Right ventricle myocardium inferior (tissue), 1 donor: ENCODE data around the gene FBXW5. TPM values are rescaled to one million over a fixed set of nuclear protein-coding genes. Genes with fewer than 3 reads are reported as not detected.
A peak's percentile ranks its signal among the peaks of the same experiment; 100 is the strongest.

Experiments used
- ATAC-seq: fragments of 200-7000 bp; cut with Tn5 transposase; one replicate; pipeline ENCODE4 v1.9.1; 2020; ENCODE audit warnings: mild to moderate bottlenecking, moderate library complexity
- DNase-seq: peaks from one replicate; pipeline ENCODE4 v3.0.0; 2021; ENCODE audit errors: missing footprints
- intact Hi-C: fragments of 100-400 bp; cut with DNase I; formaldehyde crosslinking; loops from one replicate; pipeline ENCODE4 v1.11.0; 2022
- total RNA-seq: library from RNA; stranded (reverse); fragmentation: NEBNext Ultra II Directional; extraction: Animal tissue kit (Norgen Biotek cat#: 25700); gene quantifications from one replicate; pipeline ENCODE4 v1.2.1, GENCODE V29; 2021
- donor health status: DM: no; HTN: yes; CAD: no; lungs with severe emphysema.

Gene FBXW5
- total RNA-seq, 1 donor from 2014 or later: 143 TPM

- DNase-seq: no peak
- intact Hi-C loops: loop anchor here (5.0 kb wide), 2 partner anchors 41 to 54 kb away; partner anchors contain the start of genes FBXW5 and PHPT1
- ATAC-seq: peak; percentile 43
Observed at GRCh38 chr9:136901516-136902258, 42.9 kb downstream of the FBXW5 start.

- DNase-seq (no peak), ATAC-seq (no peak)
- intact Hi-C loops: loop anchor here (5.0 kb wide), 2 partner anchors 41 to 54 kb away; partner anchors contain the start of genes FBXW5 and PHPT1
Observed at GRCh38 chr9:136900988-136901515, 43.5 kb downstream of the FBXW5 start.

DNA sequence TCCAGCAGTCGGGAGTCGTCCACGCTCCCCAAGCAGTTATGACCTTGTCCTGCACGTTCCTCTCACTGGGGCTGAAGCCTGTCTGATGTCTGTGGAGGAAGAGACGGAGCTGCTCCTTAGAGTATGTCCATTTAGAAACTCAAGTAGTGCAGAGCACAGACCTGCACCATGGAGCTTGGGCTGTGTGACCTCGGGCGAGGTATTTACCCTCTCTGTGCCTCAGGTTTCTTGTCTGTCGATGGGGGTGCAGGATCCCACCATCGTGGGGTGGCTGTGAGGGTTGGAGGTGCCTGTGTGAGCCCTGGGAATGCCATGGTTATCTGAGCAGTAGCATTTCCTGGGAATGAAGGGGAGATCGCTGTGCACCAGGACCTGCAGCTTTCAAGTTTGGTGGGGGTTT lies 44.0 kb downstream of the FBXW5 start:
- ATAC-seq (no peak), DNase-seq (no peak)
- intact Hi-C loops: loop anchor here (5.0 kb wide), 2 partner anchors 42 to 53 kb away; partner anchors contain the start of genes FBXW5 and PHPT1

DNA sequence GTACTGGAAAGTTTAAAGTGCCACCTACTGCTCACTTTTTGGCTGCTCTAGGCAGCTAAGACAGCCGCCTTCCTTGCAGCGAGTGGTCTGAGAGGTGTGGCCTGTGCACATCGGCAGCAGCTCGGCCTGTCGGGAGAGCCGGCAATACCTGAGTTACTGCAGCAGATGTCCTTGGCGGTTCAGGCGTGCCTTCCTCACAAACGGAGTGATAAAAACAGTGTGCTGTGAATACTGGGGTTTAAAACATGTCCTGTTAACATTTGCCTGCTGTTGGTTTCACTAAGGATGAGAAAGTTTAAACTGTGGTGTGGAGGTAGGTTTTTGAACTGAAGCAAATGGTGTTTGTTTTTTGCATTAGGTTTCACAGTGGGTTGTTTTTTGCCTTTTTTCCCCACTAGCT lies 45.3 kb downstream of the FBXW5 start:
- ATAC-seq (no peak), DNase-seq (no peak)
- intact Hi-C loops: no loop called here

GRCh38 chr9:136898483-136899100 lies 45.9 kb downstream of the FBXW5 start:
- intact Hi-C loops: no loop called here
- DNase-seq (no peak), ATAC-seq (no peak)

- DNase-seq (no peak), ATAC-seq (no peak)
- intact Hi-C loops: no loop called here
Observed at GRCh38 chr9:136896027-136896426, 48.5 kb downstream of the FBXW5 start.

- no peak for DNase-seq
- intact Hi-C loops: no loop called here
- no peak for ATAC-seq
Observed at GRCh38 chr9:136890661-136891060, 53.9 kb downstream of the FBXW5 start.

Other genes with a start within 250 kb of the FBXW5 start
- 16.4 TPM for gene DIPK1B, start 232.2 kb downstream of the FBXW5 start, total RNA-seq
- gene LCN10, start 201.8 kb downstream of the FBXW5 start, total RNA-seq: 11.3 TPM
- gene LCN6, start 196.2 kb downstream of the FBXW5 start, total RNA-seq: 22.2 TPM
- not detected for gene LCN8, start 186.5 kb downstream of the FBXW5 start, total RNA-seq
- gene LCN15, start 180.2 kb downstream of the FBXW5 start, total RNA-seq: 0.46 TPM
- gene TMEM141, start 153.4 kb downstream of the FBXW5 start, total RNA-seq: 75.9 TPM
- 1.6 TPM for gene CCDC183, start 148.4 kb downstream of the FBXW5 start, total RNA-seq
- gene RABL6, start 136.8 kb downstream of the FBXW5 start, total RNA-seq: 69.5 TPM
- gene AJM1, start 102.3 kb downstream of the FBXW5 start, total RNA-seq: 8.6 TPM
- 358 TPM for gene PHPT1, start 95.3 kb downstream of the FBXW5 start, total RNA-seq
- 12.8 TPM for gene MAMDC4, start 92.4 kb downstream of the FBXW5 start, total RNA-seq
- 358 TPM for gene EDF1, start 78.4 kb downstream of the FBXW5 start, total RNA-seq
- gene TRAF2, start 58.2 kb downstream of the FBXW5 start, total RNA-seq: 12.6 TPM
- gene C8G, start 505 bp upstream of the FBXW5 start, total RNA-seq: 1.3 TPM
- gene LCN12, start 7.5 kb upstream of the FBXW5 start, total RNA-seq: 2.9 TPM
- 6,282 TPM for gene PTGDS, start 32.8 kb upstream of the FBXW5 start, total RNA-seq
- gene LCNL1, start 38.3 kb upstream of the FBXW5 start, total RNA-seq: 8.6 TPM
- 26.9 TPM for gene PAXX, start 47.7 kb upstream of the FBXW5 start, total RNA-seq
- 1.1 TPM for gene CLIC3, start 51.8 kb upstream of the FBXW5 start, total RNA-seq
- gene ABCA2, start 83.5 kb upstream of the FBXW5 start, total RNA-seq: 28.2 TPM
- gene FUT7, start 87.3 kb upstream of the FBXW5 start, total RNA-seq: 0.11 TPM
- gene NPDC1, start 101.4 kb upstream of the FBXW5 start, total RNA-seq: 69.0 TPM
- gene ENTPD2, start 109.3 kb upstream of the FBXW5 start, total RNA-seq: 2.7 TPM
- 0.22 TPM for gene SAPCD2, start 125.8 kb upstream of the FBXW5 start, total RNA-seq
- 13.6 TPM for gene UAP1L1, start 132.8 kb upstream of the FBXW5 start, total RNA-seq
- gene MAN1B1, start 142.2 kb upstream of the FBXW5 start, total RNA-seq: 20.4 TPM
- gene DPP7, start 170.0 kb upstream of the FBXW5 start, total RNA-seq: 143 TPM
- not detected for gene GRIN1, start 194.4 kb upstream of the FBXW5 start, total RNA-seq
- gene LRRC26, start 225.3 kb upstream of the FBXW5 start, total RNA-seq: not detected
- gene TMEM210, start 227.3 kb upstream of the FBXW5 start, total RNA-seq: not detected
- 35.0 TPM for gene ANAPC2, start 243.8 kb upstream of the FBXW5 start, total RNA-seq
- gene SSNA1, start 243.9 kb upstream of the FBXW5 start, total RNA-seq: 70.7 TPM